Activated T-cell treated with anti-CD3 and anti-CD28 coated beads, Interleukin-2, amount 50 U/mL, for 1 hour (primary cell): Measurements from ENCODE around the gene SORL1-AS1.
"Not testable (repeated sequence)": the region's sequence is repeated elsewhere in the genome, so short reads cannot be mapped to it uniquely, and the experiment has no call there.

Source experiments
- DNase-seq: peaks from one replicate; pipeline ENCODE4 v3.0.0-alpha.2; 2020

SORL1-AS1 gene

DNA sequence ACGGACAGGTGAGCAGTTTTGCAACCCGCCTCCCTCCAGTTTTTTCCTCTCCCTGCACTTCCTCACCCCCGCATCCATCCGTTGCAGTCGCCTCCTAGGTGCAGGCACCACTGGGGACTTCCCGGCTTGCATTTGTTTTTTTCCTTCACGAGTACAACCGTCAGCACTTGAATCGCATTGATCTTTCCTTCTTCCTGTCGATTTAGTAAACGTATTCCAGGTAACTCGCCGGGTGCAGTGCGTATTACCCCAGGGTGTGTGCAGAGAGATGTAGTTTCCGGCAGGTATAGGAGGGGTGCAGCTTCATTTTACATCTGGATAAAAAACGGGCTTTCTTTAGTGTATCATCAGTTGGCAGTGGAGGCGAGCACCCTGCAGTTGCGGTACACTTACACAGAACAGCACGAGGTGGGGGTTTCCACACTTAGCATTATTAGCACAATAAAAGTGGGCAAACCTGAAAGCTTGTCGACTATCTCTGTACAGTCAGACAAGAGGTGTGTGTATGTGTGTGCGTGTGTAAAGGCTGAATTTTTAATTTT, at the start of gene SORL1-AS1:
SORL1-AS1 (minus strand) TSS at position 359 of the 542 bp plus-strand sequence.
- DNase-seq, result no peak

GRCh38 chr11:121500717-121501116, 48.0 kb upstream of the SORL1-AS1 start:
- DNase-seq, result no peak

DNA sequence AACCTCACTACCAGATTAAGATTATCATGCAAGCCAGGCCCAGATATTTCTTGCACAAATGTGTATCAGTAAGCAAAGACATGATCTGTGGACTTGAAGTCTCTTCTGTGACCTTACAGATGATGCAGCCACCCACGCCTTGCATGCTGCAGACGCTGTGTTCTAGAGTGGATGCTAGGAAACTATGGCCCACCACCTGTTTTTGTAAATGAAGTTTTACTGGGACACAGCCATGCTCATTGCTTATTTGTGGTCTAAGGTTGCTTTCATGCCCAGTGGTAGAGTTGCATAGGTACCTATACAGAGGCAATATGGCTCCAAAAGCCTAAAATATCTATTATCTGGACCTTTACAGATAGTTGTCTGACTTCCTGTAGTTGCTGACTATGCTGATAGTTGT, 47.5 kb upstream of the SORL1-AS1 start:
- DNase-seq, result no peak

GRCh38 chr11:121499405-121499804, 46.6 kb upstream of the SORL1-AS1 start:
- no peak for DNase-seq

DNA sequence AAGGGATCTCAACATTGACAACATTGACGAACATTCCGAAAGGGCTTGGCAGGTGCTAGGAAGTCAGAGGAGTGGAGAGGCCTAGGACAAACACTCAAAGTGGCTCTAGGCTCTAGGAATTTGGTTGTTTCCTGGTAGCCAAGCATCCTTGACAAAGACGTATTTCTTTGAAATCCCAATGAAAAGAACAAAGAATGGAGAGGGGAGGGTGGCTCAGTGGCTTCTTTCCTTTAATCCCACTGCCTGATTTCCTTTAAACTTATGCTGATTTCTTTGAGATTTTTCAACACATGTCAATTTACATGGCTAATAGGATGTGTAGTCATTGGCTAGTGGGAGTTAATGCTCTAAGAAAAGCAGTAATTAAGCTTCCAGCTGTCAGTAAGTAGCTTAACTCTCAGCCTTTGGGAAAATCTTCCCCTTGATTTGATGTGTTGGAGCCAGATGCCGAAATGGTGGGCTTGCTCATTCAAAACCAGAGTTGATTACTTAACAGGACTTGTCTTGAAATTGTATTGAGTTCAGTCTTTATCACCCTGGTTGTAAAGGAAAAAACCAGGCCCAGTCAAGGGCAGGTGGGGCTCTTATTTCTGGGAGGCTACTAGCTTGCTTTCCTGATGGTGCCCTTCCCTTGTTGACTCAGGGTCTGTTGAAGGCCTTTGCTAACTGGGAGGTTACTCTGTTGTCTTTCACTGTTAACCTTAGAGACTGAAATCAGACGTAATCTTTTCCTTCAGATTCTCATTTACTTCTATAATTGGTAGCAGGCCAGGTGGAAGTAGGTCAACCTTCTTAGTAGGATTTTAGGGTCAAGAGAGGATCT, 44.6 kb upstream of the SORL1-AS1 start:
- DNase-seq, result no peak

- DNase-seq, result no peak
Observed at GRCh38 chr11:121494355-121495099, 41.8 kb upstream of the SORL1-AS1 start.

DNA sequence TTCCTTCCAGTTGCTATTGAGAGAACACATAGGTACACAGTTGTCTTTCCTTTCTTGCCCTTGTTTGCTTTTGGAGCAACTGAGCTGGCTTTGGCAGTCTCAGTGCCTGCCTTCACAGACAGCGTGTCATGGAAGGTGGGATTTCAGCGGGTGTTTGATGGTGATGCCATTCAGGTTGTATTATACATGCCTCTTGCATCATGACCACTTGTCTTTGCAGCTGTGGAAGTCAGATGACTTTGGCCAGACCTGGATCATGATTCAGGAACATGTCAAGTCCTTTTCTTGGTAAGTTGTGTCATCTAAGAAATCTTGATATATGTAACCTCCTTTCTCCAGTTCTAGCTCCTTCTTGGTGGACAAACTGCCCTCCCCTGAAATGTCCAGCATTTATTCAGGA, 37.1 kb upstream of the SORL1-AS1 start:
- DNase-seq, result no peak

DNA sequence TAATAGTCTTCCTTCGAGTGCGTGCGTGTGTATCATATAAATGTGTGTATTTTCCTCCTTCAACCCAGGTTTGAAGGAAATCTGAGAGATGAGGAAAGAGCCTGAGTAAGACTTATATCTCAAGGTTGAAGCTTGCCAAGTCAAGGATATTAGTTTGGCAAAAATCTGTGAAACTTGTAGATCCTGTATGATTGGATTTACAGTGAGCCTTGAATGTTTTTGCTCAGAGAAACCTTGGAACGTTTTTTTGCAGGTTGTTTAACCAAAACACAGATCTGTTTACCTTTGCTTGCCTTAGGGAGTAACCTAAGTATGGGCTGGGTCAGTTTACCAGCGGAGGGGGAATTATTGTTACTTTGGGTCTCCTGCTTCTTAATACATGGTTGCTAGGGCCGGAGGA, 35.9 kb upstream of the SORL1-AS1 start:
- DNase-seq, result no peak

DNA sequence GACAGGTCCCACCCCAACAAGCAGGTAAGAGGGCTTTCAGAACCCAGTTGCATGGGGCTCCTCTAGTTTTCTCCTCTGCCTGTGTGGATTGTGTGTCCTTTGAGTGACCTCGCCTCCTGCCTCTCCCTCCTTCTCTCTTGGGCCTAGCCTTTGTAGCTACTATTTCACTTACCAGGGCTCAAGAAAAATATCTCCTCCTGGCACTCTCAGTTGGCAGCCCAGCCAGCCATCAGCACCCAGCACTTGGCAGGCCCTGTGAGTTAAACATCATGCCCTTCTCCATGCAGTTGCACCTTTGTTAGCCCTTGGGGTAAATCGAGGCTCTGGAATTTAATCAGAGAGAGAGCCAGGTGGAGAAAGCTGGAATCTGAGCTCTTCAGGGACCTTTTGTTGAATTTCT, 35.4 kb upstream of the SORL1-AS1 start:
- no peak for DNase-seq

- DNase-seq, result no peak
Observed at GRCh38 chr11:121487191-121487590, 34.4 kb upstream of the SORL1-AS1 start.

DNA sequence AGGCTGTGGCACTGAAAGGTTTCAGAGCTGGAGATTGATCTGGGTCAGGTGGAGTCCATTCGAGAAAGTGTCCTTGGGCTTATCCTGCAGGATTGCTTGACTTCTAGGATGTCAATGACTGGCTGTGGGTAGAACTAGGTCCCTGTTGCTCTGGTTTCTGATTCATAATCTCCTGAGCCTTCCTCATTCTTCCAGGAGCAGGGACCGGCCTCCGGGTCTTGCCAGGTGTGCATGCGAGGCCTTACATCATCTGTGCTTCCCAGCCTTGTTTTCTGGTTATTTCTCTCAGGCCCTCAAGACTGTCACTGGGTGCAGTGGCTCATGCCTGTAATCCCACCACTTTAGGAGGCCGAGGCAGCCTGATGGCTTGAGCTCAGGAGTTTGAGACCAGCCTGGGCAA, 33.3 kb upstream of the SORL1-AS1 start:
- no peak for DNase-seq

DNA sequence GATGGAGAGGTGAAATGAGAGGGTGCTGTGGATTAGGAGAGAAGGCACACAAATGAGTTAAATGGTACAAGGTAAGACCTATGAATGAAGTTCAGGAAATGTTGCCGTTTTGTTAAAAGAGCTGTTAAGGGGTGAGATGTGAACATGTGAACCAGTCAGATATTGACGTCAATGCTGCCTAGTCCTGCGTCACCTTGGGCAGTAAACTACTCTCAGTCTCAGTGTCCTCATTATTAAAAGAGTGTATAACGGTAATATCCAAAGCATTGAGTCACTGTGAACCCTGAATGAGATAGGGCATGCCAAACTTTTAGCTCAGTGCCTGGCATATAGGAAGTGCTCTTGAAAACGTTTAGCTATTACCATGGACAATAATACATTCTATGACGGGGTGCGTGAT, 32.4 kb upstream of the SORL1-AS1 start:
- no peak for DNase-seq

DNA sequence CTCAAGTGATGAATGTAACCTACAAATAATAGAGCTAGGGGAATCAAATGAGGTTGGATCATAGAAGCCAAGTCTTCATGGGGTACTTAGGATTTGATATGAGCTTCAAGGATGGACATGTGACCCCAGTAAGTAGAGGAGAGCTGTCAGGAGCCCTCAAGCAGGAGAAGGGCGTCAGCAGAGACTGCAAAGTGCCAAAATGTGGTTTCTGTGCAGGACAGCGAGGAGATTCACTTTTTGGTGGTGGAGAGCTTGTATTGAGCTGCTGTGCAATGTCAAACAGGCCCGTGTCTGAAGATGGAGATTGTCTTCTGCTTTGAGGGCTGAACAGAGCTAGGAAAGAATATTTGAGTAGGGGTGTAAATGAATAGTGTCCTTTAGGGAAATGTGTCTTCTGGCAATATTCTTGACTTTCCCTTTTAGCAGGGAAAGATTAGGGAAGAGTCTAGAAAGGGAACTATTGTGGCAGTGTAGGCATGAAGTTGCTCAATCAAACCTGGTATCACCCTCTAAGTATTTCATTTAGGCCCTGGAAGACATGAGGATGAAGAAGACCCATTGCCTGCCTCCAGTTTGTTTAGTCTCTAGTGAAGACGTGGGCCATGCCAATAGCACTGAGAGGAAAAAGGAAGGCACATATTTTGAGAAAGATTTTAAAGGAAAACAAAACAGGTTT, 31.2 kb upstream of the SORL1-AS1 start:
- no peak for DNase-seq

DNA sequence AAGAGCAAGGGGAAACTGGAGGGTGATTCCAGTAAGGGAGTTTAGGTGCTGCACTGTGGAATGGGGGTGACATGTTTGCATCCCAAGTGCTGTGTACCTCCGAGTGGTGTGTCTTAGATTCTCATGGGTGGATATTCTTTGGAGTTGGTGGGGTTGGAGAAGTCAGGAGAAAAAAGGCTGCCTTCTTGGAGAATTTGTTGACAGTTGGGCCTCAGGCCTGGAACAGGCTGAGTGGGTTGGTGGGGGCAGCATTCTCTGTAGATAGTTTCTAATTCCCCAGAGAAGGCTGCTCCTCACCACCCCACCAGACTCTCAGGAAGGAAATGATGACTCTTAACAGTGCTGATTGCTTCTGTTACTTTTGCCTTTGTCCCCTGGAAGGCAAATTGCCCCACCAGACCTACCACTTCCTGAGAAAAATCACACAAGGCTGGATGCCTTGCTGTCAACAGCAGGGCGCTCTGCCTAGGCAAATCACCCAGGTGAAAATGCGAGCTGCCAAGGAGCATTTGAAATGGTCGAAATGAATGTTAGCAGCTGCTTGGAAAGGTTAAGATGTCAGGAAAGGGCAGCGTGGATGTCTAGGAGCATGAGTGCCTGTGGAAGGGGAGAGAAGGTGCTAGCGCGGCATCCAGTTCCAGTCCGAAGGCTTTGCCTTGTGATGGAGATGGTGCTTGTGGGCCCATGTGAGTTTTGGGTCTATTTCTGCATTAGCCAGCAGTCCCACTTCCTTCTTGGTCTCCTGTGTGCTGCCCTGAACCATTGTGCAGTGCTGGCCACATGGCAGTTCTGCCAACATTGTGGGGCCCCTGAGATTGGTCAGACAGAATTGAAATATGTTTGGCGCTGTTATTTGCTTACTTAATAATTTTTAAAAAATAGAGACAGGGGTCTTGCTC, 29.7 kb upstream of the SORL1-AS1 start:
- peak; percentile 59 for DNase-seq

GRCh38 chr11:121481484-121482230, 28.9 kb upstream of the SORL1-AS1 start:
- not testable (repeated sequence) for DNase-seq

DNA sequence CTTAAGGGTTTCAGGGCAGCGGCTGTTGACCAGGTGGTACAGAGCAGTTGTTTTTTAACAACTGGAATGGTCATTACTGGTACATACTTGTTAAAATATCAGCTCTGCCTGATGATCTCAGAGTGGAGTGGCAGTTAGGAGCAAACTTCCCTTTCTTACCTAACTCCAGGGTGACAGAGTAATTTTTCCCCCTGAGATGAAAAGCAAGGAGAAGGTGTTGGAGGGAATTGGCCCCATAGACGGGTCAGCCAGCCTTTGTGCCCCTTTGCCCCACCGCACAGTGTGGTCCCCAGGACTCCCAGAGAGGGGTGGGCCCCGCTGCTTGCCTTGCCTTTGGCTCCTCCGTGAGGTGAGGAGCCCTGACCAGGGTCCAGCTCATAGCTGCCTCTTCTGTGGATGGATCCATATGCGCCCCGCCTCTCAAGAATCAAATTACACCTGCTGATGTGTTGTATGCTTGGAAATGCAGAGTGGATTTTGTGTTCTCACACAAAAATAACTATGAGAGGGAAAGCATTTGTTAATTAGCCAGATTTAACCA, 27.0 kb upstream of the SORL1-AS1 start:
- DNase-seq, result no peak

GRCh38 chr11:121478895-121479697, 26.3 kb upstream of the SORL1-AS1 start:
- DNase-seq, result no peak

- no peak for DNase-seq
Observed at GRCh38 chr11:121478226-121478894, 25.6 kb upstream of the SORL1-AS1 start.

GRCh38 chr11:121476379-121477032, 23.7 kb upstream of the SORL1-AS1 start:
- DNase-seq, result no peak
